Coronary artery (tissue), 2 donors: ENCODE results near the gene IDH2.
"Not testable (repeated sequence)": the region's sequence is repeated elsewhere in the genome, so short reads cannot be mapped to it uniquely, and the experiment has no call there.

ENCODE experiments used
- DNase-seq: peaks from one replicate; pipeline ENCODE4 v3.0.0-alpha.2; 2017; ENCODE audit warnings: low spot score
- H3K27ac ChIP-seq, 2 donors: fragments of 200-600 bp; sonication (generic); one replicate each; pipeline ENCODE4 v1.5.1; 2016 to 2019
- H3K4me3 ChIP-seq: fragments of 200-600 bp; sonication (generic); 2 replicates; pipeline ENCODE4 v1.5.1; 2016; ENCODE audit warnings: mild to moderate bottlenecking, moderate library complexity
- CTCF ChIP-seq: fragments of 200-600 bp; sonication (generic); IDR thresholded peaks from one replicate; pipeline ENCODE4 v1.5.1; 2019; ENCODE audit warnings: antibody characterized with exemption

Gene IDH2

GRCh38 chr15:90075420-90076289 lies 26.6 kb downstream of the IDH2 start:
- DNase-seq: no peak
- TF ChIP-seq CTCF: no peak
- Histone ChIP-seq H3K4me3 (no peak overlapping the region), H3K27ac (no peak overlapping the region)

GRCh38 chr15:90074916-90075315 lies 27.4 kb downstream of the IDH2 start:
- DNase-seq: no peak
- TF ChIP-seq CTCF: no peak
- Histone ChIP-seq H3K27ac (no peak overlapping the region), H3K4me3 (no peak overlapping the region)

- DNase-seq: no peak
- no peak for TF ChIP-seq CTCF
- Histone ChIP-seq H3K4me3 (no peak overlapping the region), H3K27ac (no peak overlapping the region)
These were observed 28.2 kb downstream of the IDH2 start for GRCh38 chr15:90074023-90074422.

GRCh38 chr15:90072978-90073640 lies 29.2 kb downstream of the IDH2 start:
- Histone ChIP-seq H3K4me3 (no peak overlapping the region), H3K27ac (no peak overlapping the region)
- TF ChIP-seq CTCF: no peak
- no peak for DNase-seq

GRCh38 chr15:90071220-90071807 lies 31.0 kb downstream of the IDH2 start:
- Histone ChIP-seq H3K27ac (no peak overlapping the region), H3K4me3 (no peak overlapping the region)
- TF ChIP-seq CTCF: peak; percentile 63
- no peak for DNase-seq

- H3K4me3 ChIP-seq, DNase-seq: not testable (repeated sequence)
- H3K27ac ChIP-seq: peak overlapping the region in 1 of 2 donors; percentile 3
These were observed 31.6 kb downstream of the IDH2 start for GRCh38 chr15:90070623-90071022.

GRCh38 chr15:90067953-90068606 lies 34.2 kb downstream of the IDH2 start:
- Histone ChIP-seq H3K4me3 (no peak overlapping the region), H3K27ac (no peak overlapping the region)
- DNase-seq: no peak
- no peak for TF ChIP-seq CTCF
